PC-3 (cell line): ENCODE results near the gene DLL4.

Source experiments
- EZH2phosphoT487 ChIP-seq: fragments of 300-600 bp; sonication (generic); IDR thresholded peaks from 2 replicates; pipeline ENCODE4 v1.6.1; 2018; ENCODE audit warnings: mild to moderate bottlenecking, antibody characterized with exemption, low read length, borderline replicate concordance
- TF ChIP-seq, protein P1 (sequence below): fragments of 300-600 bp; sonication (generic); conservative IDR thresholded peaks from 2 replicates; pipeline ENCODE4 v1.5.1; 2017; ENCODE audit warnings: antibody characterized with exemption, low read depth, mild to moderate bottlenecking, low read length

DNA sequence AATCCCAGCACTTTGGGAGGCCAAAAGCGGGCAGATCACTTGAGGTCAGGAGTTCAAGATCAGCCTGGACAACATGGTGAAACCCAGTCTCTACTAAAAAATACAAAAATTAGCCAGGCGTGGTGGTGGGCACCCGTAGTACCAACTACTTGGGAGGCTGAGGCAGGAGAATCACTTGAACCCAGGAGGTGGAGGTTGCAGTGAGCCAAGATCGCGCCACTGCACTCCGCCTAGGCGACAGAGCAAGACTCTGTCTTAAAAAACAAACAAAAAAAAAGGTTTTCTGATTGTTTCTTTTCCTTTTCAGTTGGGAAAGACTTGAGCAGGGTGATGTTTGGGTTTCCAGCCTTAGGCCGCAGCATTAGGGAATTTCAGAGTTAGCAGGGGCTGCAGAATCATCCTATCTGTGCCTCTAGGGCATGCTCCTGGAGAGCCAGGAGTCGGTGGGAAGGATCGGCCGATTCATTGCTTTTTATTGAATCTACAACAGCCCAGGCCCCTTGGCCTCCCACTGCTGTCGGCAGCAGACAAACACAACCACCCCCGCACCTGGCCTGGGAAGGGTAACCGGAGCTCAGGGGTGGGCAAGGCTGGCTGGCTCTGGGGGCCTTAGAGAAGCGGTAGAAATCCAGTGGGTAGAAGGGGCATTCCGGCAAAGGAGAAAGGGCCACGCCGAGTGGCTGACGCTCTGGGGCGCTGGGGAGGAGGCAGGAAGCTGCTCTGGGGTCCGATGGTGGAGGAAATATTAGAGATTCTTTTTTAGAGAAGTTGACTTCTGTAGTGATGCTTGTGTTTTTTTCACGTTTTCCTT, 30.4 kb downstream of the DLL4 start:
- TF ChIP-seq, protein P1, sequence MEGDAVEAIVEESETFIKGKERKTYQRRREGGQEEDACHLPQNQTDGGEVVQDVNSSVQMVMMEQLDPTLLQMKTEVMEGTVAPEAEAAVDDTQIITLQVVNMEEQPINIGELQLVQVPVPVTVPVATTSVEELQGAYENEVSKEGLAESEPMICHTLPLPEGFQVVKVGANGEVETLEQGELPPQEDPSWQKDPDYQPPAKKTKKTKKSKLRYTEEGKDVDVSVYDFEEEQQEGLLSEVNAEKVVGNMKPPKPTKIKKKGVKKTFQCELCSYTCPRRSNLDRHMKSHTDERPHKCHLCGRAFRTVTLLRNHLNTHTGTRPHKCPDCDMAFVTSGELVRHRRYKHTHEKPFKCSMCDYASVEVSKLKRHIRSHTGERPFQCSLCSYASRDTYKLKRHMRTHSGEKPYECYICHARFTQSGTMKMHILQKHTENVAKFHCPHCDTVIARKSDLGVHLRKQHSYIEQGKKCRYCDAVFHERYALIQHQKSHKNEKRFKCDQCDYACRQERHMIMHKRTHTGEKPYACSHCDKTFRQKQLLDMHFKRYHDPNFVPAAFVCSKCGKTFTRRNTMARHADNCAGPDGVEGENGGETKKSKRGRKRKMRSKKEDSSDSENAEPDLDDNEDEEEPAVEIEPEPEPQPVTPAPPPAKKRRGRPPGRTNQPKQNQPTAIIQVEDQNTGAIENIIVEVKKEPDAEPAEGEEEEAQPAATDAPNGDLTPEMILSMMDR: no peak
- TF ChIP-seq EZH2phosphoT487: no peak
